Skeletal muscle tissue (tissue), 4 donors: ENCODE measurements around the gene HSPA9. TPM values are rescaled to one million over a fixed set of nuclear protein-coding genes. Genes with fewer than 3 reads are reported as not detected.

Experiments used
- H3K27ac ChIP-seq: one replicate; pipeline ENCODE4 v1.7.0; 2013; ENCODE audit warnings: mild to moderate bottlenecking, low read depth, low read length, inconsistent platforms
- H3K27me3 ChIP-seq, 3 donors: one replicate each; pipeline ENCODE4 v1.7.0; 2013; ENCODE audit warnings: low read length in 3 of 3; ENCODE audit not compliant: control insufficient read depth in 3 of 3, insufficient read depth in 3 of 3
- H3K36me3 ChIP-seq, 3 donors: one replicate each; pipeline ENCODE4 v1.7.0; 2013; ENCODE audit warnings: low read length in 3 of 3; ENCODE audit not compliant: control insufficient read depth in 3 of 3, insufficient read depth in 3 of 3
- H3K4me1 ChIP-seq, 3 donors: one replicate each; pipeline ENCODE4 v1.7.0; 2013; ENCODE audit warnings: low read length in 3 of 3, mild to moderate bottlenecking in 3 of 3; ENCODE audit not compliant: control insufficient read depth in 3 of 3, insufficient read depth in 3 of 3
- H3K4me3 ChIP-seq, 3 donors: one replicate each; pipeline ENCODE4 v1.7.0; 2013; ENCODE audit warnings: low read length in 3 of 3
- H3K9ac ChIP-seq, 3 donors: one replicate each; pipeline ENCODE4 v1.7.0; 2013; ENCODE audit warnings: low read length in 3 of 3, mild to moderate bottlenecking in 3 of 3, moderate library complexity in 2 of 3, low read depth in 1 of 3
- H3K9me3 ChIP-seq, 3 donors: one replicate each; pipeline ENCODE4 v1.7.0; 2013; ENCODE audit warnings: low read length in 3 of 3; ENCODE audit not compliant: control insufficient read depth in 3 of 3
- total RNA-seq: library from RNA; depleted of rRNA; stranded (reverse); fragments of >200 nt; gene quantifications from one replicate; pipeline ENCODE4 v1.2.3, GENCODE V29; 2014
- donor health status: Osteomylitis.

HSPA9 gene
- total RNA-seq, 1 donor from 2014 or later: 145 TPM

GRCh38 chr5:138545919-138546562 is 29.2 kb downstream of the HSPA9 start:
- Histone ChIP-seq H3K4me1 (peaks cover 40 to 63% (median 45%) of the 10 kb centered on the region in 3 donors), H3K27ac (no peak overlapping the region), H3K4me3 (peak overlapping the region in 1 of 3 donors; percentile 23)

GRCh38 chr5:138544181-138545134 is 30.7 kb downstream of the HSPA9 start:
- Histone ChIP-seq H3K9ac (peak overlapping the region; percentile 99 to 100 (median 100)), H3K27me3 (no peaks in the 10 kb centered on the region), H3K4me1 (peaks cover 48 to 79% (median 57%) of the 10 kb centered on the region in 3 donors), H3K4me3 (peak overlapping the region; percentile 97 to 99 (median 97)), H3K27ac (peak overlapping the region; percentile 100), H3K36me3 (peaks cover 0 to 2% (median 0%) of the 10 kb centered on the region in 3 donors), H3K9me3 (no peaks in the 10 kb centered on the region)

More at GRCh38 chr5:138545919-138546562, 29.2 kb downstream of the HSPA9 start:
- Histone ChIP-seq H3K9ac (peak overlapping the region in 1 of 3 donors; percentile 43), H3K36me3 (peaks cover 0 to 2% (median 0%) of the 10 kb centered on the region in 3 donors), H3K9me3 (no peaks in the 10 kb centered on the region), H3K27me3 (no peaks in the 10 kb centered on the region)

- Histone ChIP-seq H3K9ac (peak overlapping the region; percentile 99 to 100 (median 100)), H3K36me3 (peaks cover 0 to under 1% (median 0%) of the 10 kb centered on the region in 3 donors), H3K4me1 (peaks cover 53 to 85% (median 57%) of the 10 kb centered on the region in 3 donors), H3K27me3 (no peaks in the 10 kb centered on the region), H3K27ac (peak overlapping the region; percentile 100), H3K4me3 (peak overlapping the region; percentile 97 to 99 (median 97)), H3K9me3 (no peaks in the 10 kb centered on the region)
Measured at GRCh38 chr5:138543730-138544104, 31.5 kb downstream of the HSPA9 start.

- H3K27me3 ChIP-seq: no peaks in the 10 kb centered on the region
- no peaks in the 10 kb centered on the region for H3K9me3 ChIP-seq
- H3K27ac ChIP-seq: peak within 1 kb of the TSS; percentile 100
- peak within 1 kb of the TSS; percentile 97 to 99 (median 97) for H3K4me3 ChIP-seq
- H3K4me1 ChIP-seq: peaks cover 48 to 87% (median 61%) of the 10 kb centered on the region in 3 donors
- H3K9ac ChIP-seq: peak within 1 kb of the TSS; percentile 99 to 100 (median 100)
- H3K36me3 ChIP-seq: no peaks in the 10 kb centered on the region
Measured at GRCh38 chr5:138542956-138543729, 32.1 kb downstream of the HSPA9 start, which contains the start of gene ETF1. ETF1 (minus strand) TSS chr5:138543236; CDS start chr5:138542918, 318 bp downstream.

- Histone ChIP-seq H3K4me1 (peaks cover 48 to 79% (median 54%) of the 10 kb centered on the region in 3 donors), H3K27ac (peak overlapping the region; percentile 100), H3K9ac (peak overlapping the region; percentile 95 to 100 (median 98)), H3K36me3 (no peaks in the 10 kb centered on the region), H3K4me3 (peak overlapping the region; percentile 91 to 99 (median 94)), H3K9me3 (no peaks in the 10 kb centered on the region), H3K27me3 (no peaks in the 10 kb centered on the region)
Measured at GRCh38 chr5:138542180-138542955, 32.8 kb downstream of the HSPA9 start.

GRCh38 chr5:138541511-138542179 is 33.6 kb downstream of the HSPA9 start:
- Histone ChIP-seq H3K27ac (peak overlapping the region; percentile 100), H3K27me3 (no peaks in the 10 kb centered on the region), H3K9me3 (no peaks in the 10 kb centered on the region), H3K4me3 (peak overlapping the region; percentile 91 to 99 (median 94)), H3K36me3 (no peaks in the 10 kb centered on the region), H3K9ac (peak overlapping the region; percentile 95 to 100 (median 98)), H3K4me1 (peaks cover 47 to 77% (median 50%) of the 10 kb centered on the region in 3 donors)

GRCh38 chr5:138539791-138540190 is 35.4 kb downstream of the HSPA9 start:
- H3K4me3 ChIP-seq: no peak overlapping the region
- H3K27ac ChIP-seq: peak overlapping the region; percentile 100
- H3K27me3 ChIP-seq: no peaks in the 10 kb centered on the region
- H3K9me3 ChIP-seq: no peaks in the 10 kb centered on the region
- peaks cover 0 to 3% (median 0%) of the 10 kb centered on the region in 3 donors for H3K36me3 ChIP-seq
- peaks cover 32 to 64% (median 37%) of the 10 kb centered on the region in 3 donors for H3K4me1 ChIP-seq
- peak overlapping the region in 1 of 3 donors; percentile 100 for H3K9ac ChIP-seq

- no peak overlapping the region for H3K9ac ChIP-seq
- H3K4me3 ChIP-seq: no peak overlapping the region
- H3K9me3 ChIP-seq: no peaks in the 10 kb centered on the region
- peaks cover 30 to 63% (median 35%) of the 10 kb centered on the region in 3 donors for H3K4me1 ChIP-seq
- peaks cover 0 to 3% (median 0%) of the 10 kb centered on the region in 3 donors for H3K36me3 ChIP-seq
- no peak overlapping the region for H3K27ac ChIP-seq
- H3K27me3 ChIP-seq: no peaks in the 10 kb centered on the region
Measured at GRCh38 chr5:138538943-138539627, 36.1 kb downstream of the HSPA9 start.
